GM21390 (cell line): ENCODE measurements around the gene RAB4A.
"Not testable (repeated sequence)": the region's sequence is repeated elsewhere in the genome, so short reads cannot be mapped to it uniquely, and the experiment has no call there.

Source experiments
- ATAC-seq: cut with Tn5 transposase; IDR thresholded peaks from one replicate; pipeline ENCODE4 v1.9.1; 2021; ENCODE audit not compliant: unreplicated experiment

RAB4A gene

GRCh38 chr1:229295745-229296144 lies 24.8 kb downstream of the RAB4A start:
- ATAC-seq: no peak

- no peak for ATAC-seq
These were observed 25.6 kb downstream of the RAB4A start for GRCh38 chr1:229296541-229296941.

- no peak for ATAC-seq
These were observed 26.8 kb downstream of the RAB4A start for GRCh38 chr1:229297746-229298145.

- no peak for ATAC-seq
These were observed 27.5 kb downstream of the RAB4A start for GRCh38 chr1:229298420-229298819.

- ATAC-seq: no peak
These were observed 28.1 kb downstream of the RAB4A start for GRCh38 chr1:229298887-229299503.

- no peak for ATAC-seq
These were observed 29.3 kb downstream of the RAB4A start for GRCh38 chr1:229300099-229300757.

- ATAC-seq: no peak
These were observed 31.8 kb downstream of the RAB4A start for GRCh38 chr1:229302740-229303139.

GRCh38 chr1:229303855-229304254 lies 32.9 kb downstream of the RAB4A start:
- no peak for ATAC-seq

GRCh38 chr1:229305392-229305791 lies 34.5 kb downstream of the RAB4A start:
- ATAC-seq: no peak

- no peak for ATAC-seq
These were observed 38.2 kb downstream of the RAB4A start for GRCh38 chr1:229309074-229309473.

GRCh38 chr1:229309684-229310083 lies 38.8 kb downstream of the RAB4A start:
- ATAC-seq: no peak

GRCh38 chr1:229310833-229311232 lies 39.9 kb downstream of the RAB4A start:
- no peak for ATAC-seq

GRCh38 chr1:229316166-229316565 lies 45.3 kb downstream of the RAB4A start:
- no peak for ATAC-seq

GRCh38 chr1:229318056-229318455 lies 47.1 kb downstream of the RAB4A start:
- ATAC-seq: no peak

- no peak for ATAC-seq
These were observed 48.6 kb downstream of the RAB4A start for GRCh38 chr1:229319487-229319886.

GRCh38 chr1:229323201-229323600 lies 52.3 kb downstream of the RAB4A start:
- ATAC-seq: no peak

GRCh38 chr1:229323885-229324553 lies 53.1 kb downstream of the RAB4A start:
- no peak for ATAC-seq

- ATAC-seq: no peak
These were observed 54.5 kb downstream of the RAB4A start for GRCh38 chr1:229325401-229325800.

- ATAC-seq: no peak
These were observed 55.1 kb downstream of the RAB4A start for GRCh38 chr1:229325853-229326487.

GRCh38 chr1:229326601-229327000 lies 55.7 kb downstream of the RAB4A start:
- ATAC-seq: no peak

- not testable (repeated sequence) for ATAC-seq
These were observed 56.9 kb downstream of the RAB4A start for GRCh38 chr1:229327765-229328164.
